ENCODE data around the gene TSPEAR.
"Not testable (repeated sequence)": the region's sequence is repeated elsewhere in the genome, so short reads cannot be mapped to it uniquely, and the experiment has no call there.

The TSPEAR gene

DNA sequence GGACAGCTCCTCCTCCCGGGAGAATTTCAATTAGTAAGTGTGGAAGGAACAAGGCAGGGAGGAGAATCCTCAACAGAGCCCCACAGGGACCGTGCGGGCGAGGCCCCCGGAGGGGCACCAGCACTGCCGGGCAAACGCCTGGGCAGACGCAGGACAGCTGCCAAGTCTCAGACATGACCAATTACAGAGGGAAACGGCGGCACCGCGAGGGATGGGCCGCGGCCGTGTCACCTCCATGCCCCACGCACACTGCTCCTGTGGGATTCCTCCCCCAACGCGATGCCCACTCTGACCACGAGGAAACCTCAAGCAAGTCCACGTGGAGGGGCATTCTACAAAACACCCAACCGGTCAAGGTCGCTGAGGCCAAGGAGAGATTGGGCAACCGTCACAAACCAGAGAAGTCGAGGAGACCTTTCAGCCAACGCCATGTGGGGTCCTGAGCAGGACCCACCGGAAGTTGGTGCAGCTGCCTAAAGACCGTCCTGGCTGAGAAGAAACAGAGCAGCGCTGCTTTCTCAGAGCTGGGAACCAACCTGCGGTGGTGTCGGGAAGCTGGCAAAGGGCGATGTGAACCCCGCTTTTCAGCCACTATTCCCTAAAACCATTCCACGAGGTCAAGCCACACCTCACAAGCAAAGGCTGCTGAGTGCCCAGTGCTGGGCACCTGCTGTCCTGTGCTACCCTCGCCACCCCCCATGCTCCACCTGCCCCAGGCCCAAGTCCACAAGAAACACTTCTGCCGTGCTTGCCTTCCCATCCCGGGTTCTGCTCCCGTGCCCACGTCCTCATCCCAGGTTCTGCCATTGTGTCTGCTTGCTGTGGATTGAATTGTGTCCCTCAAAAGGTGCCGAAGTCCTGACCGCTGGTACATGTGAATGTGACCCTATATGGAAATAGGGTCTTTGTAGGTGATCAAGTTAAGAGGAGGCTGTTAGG is 139.3 kb downstream of the TSPEAR start:
- Mint-ChIP-seq H3K27me3 (no peaks in the 10 kb centered on the region), H3K4me1 (no peaks in the 10 kb centered on the region), H3K9me3 (no peaks in the 10 kb centered on the region), H3K27ac (no peak overlapping the region), H3K4me3 (no peak overlapping the region), H3K36me3 (no peaks in the 10 kb centered on the region)

DNA sequence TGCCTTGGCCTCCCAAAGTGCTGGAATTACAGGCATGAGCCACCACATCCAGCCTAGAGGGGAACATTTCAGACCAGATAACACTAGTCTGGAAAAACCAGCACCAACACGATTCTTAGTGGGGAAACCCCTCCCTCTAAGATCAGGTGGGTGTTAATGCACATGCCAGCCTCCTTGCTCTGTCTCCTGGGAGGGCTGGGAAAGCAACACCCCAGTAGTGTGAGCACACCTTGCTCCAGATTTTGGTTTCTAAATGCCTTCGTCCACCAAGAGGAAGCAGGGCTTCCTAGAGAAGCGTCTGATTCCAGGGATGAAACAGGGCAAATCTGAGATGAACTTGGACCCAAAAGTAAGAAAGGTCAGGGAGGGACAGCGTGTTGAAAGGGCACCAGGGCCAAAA is 140.1 kb downstream of the TSPEAR start:
- Mint-ChIP-seq H3K27ac (peak overlapping the region; percentile 26), H3K27me3 (no peaks in the 10 kb centered on the region)

DNA sequence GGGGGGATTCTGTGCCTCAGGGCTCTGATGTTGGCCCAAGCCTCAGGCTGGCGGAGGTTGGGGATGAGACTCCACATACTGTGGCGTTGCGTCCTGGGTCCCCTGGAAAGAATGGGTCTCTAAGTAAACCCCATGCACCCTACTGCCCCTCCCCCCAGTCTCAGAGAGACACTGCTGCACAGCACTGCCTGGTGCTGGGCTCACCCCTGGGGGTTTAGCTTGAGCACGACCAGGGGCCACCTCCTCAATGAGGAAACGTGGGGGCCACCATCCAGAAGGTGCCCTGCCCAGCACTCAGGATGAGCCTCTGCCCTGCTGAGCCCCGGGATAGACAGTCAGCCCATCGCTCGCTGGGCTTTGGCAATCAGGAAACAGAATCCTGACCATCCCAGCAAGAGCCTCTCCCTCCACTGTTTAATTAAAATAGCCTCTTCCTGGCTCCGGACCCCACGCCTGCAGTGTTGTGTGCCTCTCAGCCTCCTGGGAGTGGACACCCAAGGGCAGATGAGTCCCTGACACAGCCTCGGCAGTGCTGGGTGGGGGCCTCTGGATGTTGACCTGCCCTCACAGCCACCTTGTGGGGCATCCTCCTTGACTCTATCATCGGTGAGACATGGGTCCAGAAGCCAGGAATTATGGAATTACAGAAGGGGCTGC is 141.4 kb downstream of the TSPEAR start:
- no peak overlapping the region for H3K27ac Mint-ChIP-seq
- peaks cover 6% of the 10 kb centered on the region for H3K4me1 Mint-ChIP-seq
- H3K27me3 Mint-ChIP-seq, result no peaks in the 10 kb centered on the region
- H3K9me3 Mint-ChIP-seq, result no peaks in the 10 kb centered on the region
- H3K36me3 Mint-ChIP-seq, result no peaks in the 10 kb centered on the region
- no peak overlapping the region for H3K4me3 Mint-ChIP-seq

More for the DNA sequence above, 140.1 kb downstream of the TSPEAR start:
- H3K9me3 Mint-ChIP-seq, result no peaks in the 10 kb centered on the region
- H3K4me1 Mint-ChIP-seq, result no peaks in the 10 kb centered on the region
- H3K4me3 Mint-ChIP-seq, result no peak overlapping the region
- H3K36me3 Mint-ChIP-seq, result no peaks in the 10 kb centered on the region

DNA sequence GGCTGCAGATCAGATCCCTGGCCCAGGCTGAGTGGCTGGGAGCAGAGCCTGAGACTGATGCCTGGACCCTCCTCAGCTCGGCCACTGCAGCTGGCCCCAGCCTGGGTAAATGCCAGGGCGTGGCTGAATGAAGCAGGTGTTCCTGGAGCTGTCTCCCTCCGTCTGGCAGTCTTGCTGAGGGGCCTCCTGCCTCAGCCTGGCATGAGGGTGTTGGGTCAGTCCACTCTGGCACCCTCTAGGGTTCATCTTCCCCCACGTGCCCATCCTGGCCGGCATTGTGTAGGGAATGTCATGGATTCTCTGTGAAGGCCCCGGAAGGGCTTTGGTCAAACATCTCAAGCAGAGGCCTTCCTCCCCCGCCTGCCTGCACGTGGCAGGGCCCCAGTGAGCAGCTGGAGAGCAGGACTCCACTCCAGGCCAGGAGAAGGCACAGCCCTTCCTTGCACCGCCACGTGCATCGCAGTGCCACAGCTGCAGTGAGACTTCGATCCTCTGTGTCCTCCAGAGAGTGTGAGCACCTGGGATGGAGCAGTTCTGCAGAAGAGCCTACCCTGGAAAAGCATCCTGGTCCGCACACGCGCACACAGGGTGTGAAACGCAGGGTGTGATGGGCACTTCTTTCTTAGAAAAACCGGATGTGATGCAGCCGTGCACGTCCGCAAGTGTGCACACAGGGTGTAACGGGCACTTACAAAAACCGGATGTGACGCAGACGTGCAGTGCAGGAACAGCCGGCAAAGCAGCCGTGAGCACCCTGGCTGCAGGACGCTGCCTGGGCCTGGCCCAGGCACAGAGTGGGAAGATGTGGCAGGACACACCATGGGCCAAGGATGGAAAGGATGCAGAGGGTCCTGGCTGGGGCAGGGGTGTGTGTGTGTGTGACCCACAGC is 142.5 kb downstream of the TSPEAR start:
- no peak overlapping the region for H3K4me3 Mint-ChIP-seq
- H3K27ac Mint-ChIP-seq, result no peak overlapping the region
- no peaks in the 10 kb centered on the region for H3K9me3 Mint-ChIP-seq
- H3K4me1 Mint-ChIP-seq, result peaks cover 16% of the 10 kb centered on the region
- no peaks in the 10 kb centered on the region for H3K27me3 Mint-ChIP-seq
- no peaks in the 10 kb centered on the region for H3K36me3 Mint-ChIP-seq

- Mint-ChIP-seq H3K4me1 (peaks cover 16% of the 10 kb centered on the region), H3K27me3 (no peaks in the 10 kb centered on the region), H3K36me3 (peaks cover 1% of the 10 kb centered on the region), H3K9me3 (peaks cover 3% of the 10 kb centered on the region), H3K4me3 (no peak overlapping the region), H3K27ac (no peak overlapping the region)
These were observed 143.1 kb downstream of the TSPEAR start for GRCh38 chr21:44568261-44568660.

DNA sequence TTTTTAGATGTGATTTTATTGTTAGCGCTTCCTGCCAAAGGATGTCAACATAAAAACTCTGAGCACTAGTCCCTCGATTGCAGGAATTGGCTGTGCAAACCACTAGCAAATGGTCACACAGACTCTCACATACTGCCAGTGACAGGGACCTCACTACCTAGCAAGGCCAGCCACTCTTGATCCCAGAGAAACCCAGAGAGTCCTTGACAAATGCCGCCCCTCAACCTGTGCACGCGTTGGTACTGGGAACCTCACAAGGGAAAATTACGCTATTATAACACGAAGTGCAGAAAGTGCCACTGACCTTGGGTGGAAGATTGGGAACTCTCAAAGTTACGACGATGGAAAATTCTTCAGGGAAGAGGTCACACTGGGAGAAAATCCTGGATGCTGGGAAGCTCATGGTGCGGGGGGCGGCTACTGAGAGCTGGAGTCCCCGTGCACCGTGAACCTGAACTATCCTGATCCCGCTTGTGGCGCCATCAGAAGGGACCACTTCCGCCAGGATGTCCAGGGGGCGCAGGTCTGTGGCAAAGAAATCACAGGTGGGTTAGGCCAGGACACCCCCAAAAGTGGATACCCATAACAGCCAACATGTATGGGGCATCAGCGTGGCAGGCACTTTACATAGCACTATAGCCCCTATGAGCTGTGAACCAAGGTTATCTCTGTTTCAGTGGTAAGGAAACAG is 143.7 kb downstream of the TSPEAR start:
- Mint-ChIP-seq H3K27ac (no peak overlapping the region), H3K4me3 (no peak overlapping the region), H3K4me1 (peaks cover 16% of the 10 kb centered on the region), H3K36me3 (peaks cover 2% of the 10 kb centered on the region), H3K27me3 (no peaks in the 10 kb centered on the region), H3K9me3 (peaks cover 9% of the 10 kb centered on the region)

DNA sequence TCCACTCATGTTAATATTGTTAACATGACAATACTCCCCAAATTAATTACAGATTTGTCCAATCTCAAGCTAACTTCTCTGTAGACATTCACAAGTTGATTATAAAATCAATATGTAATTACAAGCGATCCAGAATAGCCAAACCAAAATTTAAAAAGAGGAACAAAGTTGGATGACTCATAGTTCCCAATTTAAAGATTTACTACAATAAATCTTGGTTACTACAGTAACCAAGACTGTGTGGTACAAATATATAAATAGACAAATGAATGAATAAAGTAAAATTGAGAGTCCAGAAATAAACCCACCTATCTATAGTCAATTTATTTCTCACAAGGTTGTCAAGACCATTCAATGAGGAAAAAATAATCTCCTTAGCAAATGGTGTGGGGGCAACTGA is 145.0 kb downstream of the TSPEAR start:
- Mint-ChIP-seq H3K4me1 (peaks cover 16% of the 10 kb centered on the region), H3K27me3 (no peaks in the 10 kb centered on the region), H3K9me3 (peaks cover 18% of the 10 kb centered on the region), H3K36me3 (peaks cover 8% of the 10 kb centered on the region), H3K4me3 (no peak overlapping the region), H3K27ac (no peak overlapping the region)

- Mint-ChIP-seq H3K4me3 (peak overlapping the region; percentile 6), H3K4me1 (peaks cover 16% of the 10 kb centered on the region), H3K36me3 (peaks cover 11% of the 10 kb centered on the region), H3K27ac (peak overlapping the region; percentile 84), H3K27me3 (no peaks in the 10 kb centered on the region), H3K9me3 (peaks cover 25% of the 10 kb centered on the region)
These were observed 146.3 kb downstream of the TSPEAR start for GRCh38 chr21:44564886-44565598.

DNA sequence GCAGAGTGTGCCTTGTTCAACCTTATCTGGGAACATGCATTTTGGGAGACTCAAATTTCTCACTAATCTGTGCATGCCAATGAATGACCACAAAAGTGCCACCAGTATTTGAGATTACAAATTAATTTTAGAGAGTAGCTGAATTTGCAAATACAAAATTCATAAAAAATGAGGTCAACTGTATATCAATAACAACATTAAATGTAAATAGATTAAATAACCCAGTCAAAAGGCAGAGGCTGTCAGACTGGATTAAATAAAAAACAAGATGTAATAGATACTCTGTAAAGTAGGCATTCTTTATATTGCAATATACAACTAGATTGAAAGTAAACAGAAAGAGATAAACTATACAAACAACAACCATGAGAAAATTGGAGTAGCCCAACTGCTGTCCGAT is 147.3 kb downstream of the TSPEAR start:
- Mint-ChIP-seq H3K27me3 (no peaks in the 10 kb centered on the region), H3K4me1 (peaks cover 16% of the 10 kb centered on the region), H3K27ac (no peak overlapping the region), H3K4me3 (no peak overlapping the region), H3K9me3 (peaks cover 29% of the 10 kb centered on the region), H3K36me3 (peaks cover 13% of the 10 kb centered on the region)

DNA sequence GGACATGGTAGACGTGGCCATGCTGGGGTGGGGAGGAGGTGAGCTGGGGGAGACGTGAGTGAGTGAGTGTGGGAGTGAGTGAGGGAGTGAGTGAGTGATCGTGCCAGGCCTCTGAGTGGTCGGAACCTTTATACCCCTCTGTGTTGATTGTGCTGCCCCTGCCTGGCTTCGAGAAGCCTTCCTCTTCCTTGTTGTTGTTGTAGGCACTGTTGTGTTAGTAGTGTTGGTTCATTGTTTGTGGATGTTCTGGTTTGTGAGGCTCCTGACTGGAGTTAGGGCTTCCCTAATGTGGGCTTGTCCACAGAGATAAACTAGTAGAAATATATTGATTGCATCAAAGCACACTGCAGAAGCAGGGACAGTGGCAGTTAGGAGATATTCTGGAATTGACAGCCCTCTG is 152.7 kb downstream of the TSPEAR start, which contains the start of gene KRTAP10-3:
KRTAP10-3 (minus strand) TSS at position 101 of the 400 bp plus-strand sequence; CDS start at position 21, 80 bp downstream.
- Mint-ChIP-seq H3K4me1 (no peaks in the 10 kb centered on the region), H3K27me3 (no peaks in the 10 kb centered on the region), H3K27ac (no peak within 1 kb of the TSS), H3K36me3 (peaks cover 13% of the 10 kb centered on the region), H3K9me3 (peaks cover 29% of the 10 kb centered on the region), H3K4me3 (no peak within 1 kb of the TSS)

DNA sequence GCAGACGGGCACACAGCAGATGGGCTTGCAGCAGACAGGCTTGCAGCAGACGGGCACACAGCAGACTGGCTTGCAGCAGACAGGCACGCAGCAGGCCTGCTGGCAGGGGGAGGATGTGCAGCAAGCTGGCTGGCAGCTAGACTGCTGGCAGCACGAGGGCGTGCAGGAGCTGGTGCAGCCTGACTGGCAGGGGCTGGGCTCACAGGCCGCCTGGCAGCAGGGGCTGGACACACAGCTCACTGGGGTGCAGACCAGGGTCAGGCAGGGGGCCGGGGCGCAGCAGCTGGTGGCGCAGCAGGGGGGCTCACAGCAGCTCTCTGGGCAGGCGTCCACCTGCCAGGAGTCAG is 153.1 kb downstream of the TSPEAR start:
- Mint-ChIP-seq H3K36me3 (peaks cover 15% of the 10 kb centered on the region), H3K9me3 (peaks cover 30% of the 10 kb centered on the region)
- not testable (repeated sequence) for H3K27ac Mint-ChIP-seq, H3K4me1 Mint-ChIP-seq, H3K4me3 Mint-ChIP-seq, H3K27me3 Mint-ChIP-seq

DNA sequence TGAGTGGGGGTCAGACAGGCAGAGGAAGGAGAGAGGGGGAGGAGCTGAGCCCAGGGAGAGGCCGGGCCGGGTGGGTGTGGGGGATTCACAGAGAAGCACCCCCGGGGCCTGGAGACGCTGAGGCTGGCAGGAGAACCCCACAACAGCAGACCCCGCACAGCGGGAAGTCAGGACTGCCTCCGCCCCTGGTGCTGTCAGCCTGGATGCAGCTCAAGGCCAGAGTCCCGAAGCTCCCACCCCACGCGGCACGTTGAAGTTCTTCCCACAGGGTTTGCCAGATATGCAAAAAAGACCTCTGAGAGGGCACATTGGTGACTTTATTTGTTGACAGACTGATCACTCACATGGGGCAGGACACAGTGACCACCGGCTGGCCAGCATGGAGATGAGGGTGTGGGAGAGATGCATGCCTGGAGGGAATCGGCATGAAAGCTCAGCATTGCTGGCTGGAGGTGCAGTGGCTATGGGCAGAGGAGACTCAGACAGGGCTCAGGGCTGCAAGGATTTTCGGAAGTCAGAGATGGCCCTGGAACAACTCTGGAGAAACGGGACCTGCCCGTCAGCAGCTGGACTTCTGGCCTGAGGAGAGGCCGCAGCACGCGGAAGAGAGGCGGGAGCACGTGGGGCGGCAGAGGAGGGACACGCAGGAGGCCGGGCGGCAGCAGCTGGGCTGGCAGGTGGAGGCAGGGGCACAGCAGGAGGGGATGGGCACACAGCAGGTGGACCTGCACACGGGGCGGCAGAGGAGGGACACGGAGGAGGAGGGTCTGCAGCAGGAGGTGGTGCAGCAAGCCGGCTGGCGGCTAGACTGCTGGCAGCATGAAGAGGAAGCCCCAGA is 153.7 kb downstream of the TSPEAR start:
- H3K9me3 Mint-ChIP-seq, result peaks cover 29% of the 10 kb centered on the region
- no peak overlapping the region for H3K27ac Mint-ChIP-seq
- no peak overlapping the region for H3K4me3 Mint-ChIP-seq
- H3K27me3 Mint-ChIP-seq, result no peaks in the 10 kb centered on the region
- H3K4me1 Mint-ChIP-seq, result no peaks in the 10 kb centered on the region
- peaks cover 16% of the 10 kb centered on the region for H3K36me3 Mint-ChIP-seq

DNA sequence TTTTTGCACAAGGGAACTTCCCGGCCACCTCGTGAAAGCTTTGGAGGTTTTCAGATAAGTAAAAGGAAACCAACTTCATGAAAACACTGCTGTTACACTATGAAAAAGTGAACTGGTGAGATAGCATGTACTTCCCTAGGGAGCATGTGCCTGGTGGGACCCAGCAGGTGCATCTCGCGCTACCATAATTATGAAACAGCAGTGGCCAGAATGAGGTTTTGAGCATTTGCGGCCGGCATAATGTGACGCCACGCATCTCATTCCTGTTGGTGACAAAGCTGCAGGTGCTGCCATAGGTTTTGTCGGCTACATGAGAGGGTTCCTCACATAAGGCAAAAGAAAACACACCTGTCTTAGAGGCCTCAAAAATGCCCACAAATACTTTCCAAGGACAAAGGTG is 154.5 kb downstream of the TSPEAR start:
- H3K27ac Mint-ChIP-seq, result no peak overlapping the region
- no peak overlapping the region for H3K4me3 Mint-ChIP-seq
- H3K36me3 Mint-ChIP-seq, result peaks cover 11% of the 10 kb centered on the region
- H3K4me1 Mint-ChIP-seq, result no peaks in the 10 kb centered on the region
- H3K27me3 Mint-ChIP-seq, result no peaks in the 10 kb centered on the region
- H3K9me3 Mint-ChIP-seq, result peaks cover 21% of the 10 kb centered on the region

Data from activated naive CD4-positive, alpha-beta T cell treated with anti-CD3 and anti-CD28 coated beads, Interleukin-2, amount 50 U/mL, for 24 hours (primary cell).